KMS-11 (cell line): Measurements from ENCODE around the gene KCNC1.

ENCODE experiments used
- H2AFZ ChIP-seq: fragments of 200-600 bp; sonication (generic); 2 replicates; pipeline ENCODE4 v1.6.1; 2016; ENCODE audit warnings: antibody characterized with exemption, mixed run types, low read depth
- H3K27ac ChIP-seq: fragments of 200-600 bp; sonication (generic); 2 replicates; pipeline ENCODE4 v1.6.1; 2016; ENCODE audit warnings: mild to moderate bottlenecking, mixed run types
- H3K27me3 ChIP-seq: fragments of 200-600 bp; sonication (generic); 2 replicates; pipeline ENCODE4 v1.6.1; 2017; ENCODE audit warnings: mild to moderate bottlenecking, low read depth, mixed run types, moderate library complexity; ENCODE audit not compliant: insufficient read depth
- H3K36me3 ChIP-seq: fragments of 200-600 bp; sonication (generic); 2 replicates; pipeline ENCODE4 v1.6.1; 2017; ENCODE audit warnings: mild to moderate bottlenecking, mixed run types; ENCODE audit not compliant: insufficient read depth
- H3K4me1 ChIP-seq: fragments of 200-600 bp; sonication (generic); 2 replicates; pipeline ENCODE4 v1.6.1; 2016; ENCODE audit warnings: mild to moderate bottlenecking, low read depth, mixed run types; ENCODE audit not compliant: poor library complexity, severe bottlenecking
- H3K4me2 ChIP-seq: fragments of 200-600 bp; sonication (generic); 2 replicates; pipeline ENCODE4 v1.7.0; 2016; ENCODE audit warnings: mild to moderate bottlenecking, mixed run types
- H3K4me3 ChIP-seq: fragments of 200-600 bp; sonication (generic); IDR thresholded peaks from 2 replicates; pipeline ENCODE4 v1.6.1; 2017; ENCODE audit warnings: low read depth, low read length, mixed read lengths; ENCODE audit not compliant: insufficient read depth
- H3K79me2 ChIP-seq: fragments of 200-600 bp; sonication (generic); 2 replicates; pipeline ENCODE4 v1.6.1; 2016; ENCODE audit warnings: low read depth, mixed run types; ENCODE audit not compliant: insufficient read depth
- H3K9ac ChIP-seq: fragments of 200-600 bp; sonication (generic); 2 replicates; pipeline ENCODE4 v1.6.1; 2016; ENCODE audit warnings: mild to moderate bottlenecking, mixed run types
- H4K20me1 ChIP-seq: fragments of 200-600 bp; sonication (generic); 2 replicates; pipeline ENCODE4 v1.6.1; 2016; ENCODE audit warnings: mild to moderate bottlenecking, mixed run types; ENCODE audit not compliant: insufficient read depth
- CTCF ChIP-seq: fragments of 200-600 bp; sonication (generic); conservative IDR thresholded peaks from 2 replicates; pipeline ENCODE4 v1.6.1; 2017; ENCODE audit warnings: low read depth, mild to moderate bottlenecking, antibody characterized with exemption, low read length, moderate library complexity, mixed read lengths

KCNC1 gene

DNA sequence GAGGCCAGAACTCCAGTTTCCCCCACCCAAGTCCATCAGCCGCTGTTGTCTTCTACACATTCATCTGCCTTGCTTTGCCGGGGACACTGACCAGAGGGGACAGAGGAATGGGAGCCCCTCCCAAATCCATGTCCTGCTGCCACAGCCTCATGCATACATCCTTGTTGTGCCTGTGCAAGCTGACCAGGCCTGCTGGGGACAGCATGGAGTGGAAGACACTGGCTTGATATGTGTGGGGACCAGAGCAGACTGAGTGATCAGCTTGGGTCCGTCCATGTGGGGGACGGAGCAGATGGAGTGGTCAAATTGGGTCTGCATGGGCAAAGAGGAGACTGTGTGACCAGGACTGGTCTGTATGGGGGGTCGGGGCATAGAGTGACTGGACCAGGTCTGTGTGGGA, 43.8 kb downstream of the KCNC1 start:
- Histone ChIP-seq H3K36me3 (no peaks in the 10 kb centered on the region), H3K4me2 (no peak overlapping the region), H4K20me1 (no peaks in the 10 kb centered on the region), H3K9ac (no peak overlapping the region), H2AFZ (no peak overlapping the region), H3K4me3 (no peak overlapping the region), H3K4me1 (no peaks in the 10 kb centered on the region), H3K27me3 (no peaks in the 10 kb centered on the region), H3K27ac (no peak overlapping the region), H3K79me2 (no peaks in the 10 kb centered on the region)
- TF ChIP-seq CTCF, result no peak

GRCh38 chr11:17778956-17779860, 44.6 kb downstream of the KCNC1 start:
- H3K4me1 ChIP-seq, result no peaks in the 10 kb centered on the region
- H3K79me2 ChIP-seq, result no peaks in the 10 kb centered on the region
- H3K4me3 ChIP-seq, result no peak overlapping the region
- H3K4me2 ChIP-seq, result no peak overlapping the region
- H3K36me3 ChIP-seq, result no peaks in the 10 kb centered on the region
- no peak overlapping the region for H2AFZ ChIP-seq
- H4K20me1 ChIP-seq, result no peaks in the 10 kb centered on the region
- no peak overlapping the region for H3K9ac ChIP-seq
- H3K27me3 ChIP-seq, result no peaks in the 10 kb centered on the region
- H3K27ac ChIP-seq, result no peak overlapping the region
- TF ChIP-seq CTCF, result no peak

DNA sequence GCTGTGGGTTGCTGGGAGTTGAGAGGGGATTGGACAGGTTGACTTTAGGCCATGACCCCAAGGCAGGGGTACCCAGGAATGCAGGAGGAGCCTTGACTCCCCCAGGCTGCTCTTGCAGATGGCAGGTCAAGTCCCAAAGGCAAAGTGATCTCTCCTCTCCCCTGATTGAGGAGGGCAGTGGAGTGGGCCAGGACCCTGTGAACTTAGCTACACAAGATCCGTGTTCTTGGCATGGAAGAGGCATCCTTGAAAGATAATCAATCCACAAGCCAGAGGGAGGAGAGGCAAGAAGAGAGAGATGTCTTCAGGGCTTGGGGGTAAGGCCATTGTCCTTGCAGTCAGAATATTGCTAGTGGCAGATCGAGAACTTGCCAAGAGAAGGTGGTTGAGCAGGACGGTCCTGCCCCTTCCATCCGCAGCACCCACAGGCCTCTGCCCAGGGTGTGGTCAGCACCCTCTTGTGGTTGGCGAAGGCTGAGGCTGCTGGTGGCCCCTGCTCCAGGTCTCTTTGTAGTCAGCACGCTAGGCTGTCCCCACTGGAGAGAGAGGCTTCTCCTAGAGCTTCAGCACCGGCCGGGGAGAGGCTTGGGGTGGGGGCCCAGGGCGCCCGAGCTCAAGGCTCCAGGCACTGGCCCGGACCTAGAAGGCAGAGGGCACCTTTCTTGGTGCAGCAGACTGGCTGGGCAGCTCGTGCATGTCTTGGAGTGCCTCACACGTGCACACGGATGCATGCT, 45.4 kb downstream of the KCNC1 start:
- no peak for TF ChIP-seq CTCF
- no peak overlapping the region for H3K9ac ChIP-seq
- H3K4me1 ChIP-seq, result no peaks in the 10 kb centered on the region

DNA sequence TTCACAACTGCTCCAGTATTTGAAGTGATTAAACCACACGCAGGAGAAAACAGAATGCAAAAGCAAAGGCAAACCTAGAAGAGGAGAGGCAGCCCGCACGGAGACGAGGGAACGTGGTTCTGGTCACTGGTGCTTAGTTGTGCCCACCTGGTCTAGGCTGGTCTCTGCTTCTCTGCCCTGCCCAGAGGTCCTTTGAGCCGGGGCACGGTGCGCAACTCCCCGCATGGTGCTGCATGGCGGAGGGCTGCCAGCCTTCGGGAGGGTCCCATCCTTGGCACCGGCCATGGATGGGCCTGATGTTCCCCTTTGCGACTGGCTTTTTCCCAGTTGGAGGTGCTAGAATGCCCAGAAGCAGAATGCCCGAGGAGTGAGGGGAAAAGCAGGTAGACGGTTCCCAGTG, 46.1 kb downstream of the KCNC1 start:
- no peak overlapping the region for H3K4me2 ChIP-seq
- H3K27me3 ChIP-seq, result no peaks in the 10 kb centered on the region
- no peaks in the 10 kb centered on the region for H3K36me3 ChIP-seq
- no peak overlapping the region for H3K9ac ChIP-seq
- TF ChIP-seq CTCF, result no peak
- H4K20me1 ChIP-seq, result no peaks in the 10 kb centered on the region
- no peak overlapping the region for H3K4me3 ChIP-seq
- no peak overlapping the region for H2AFZ ChIP-seq
- H3K4me1 ChIP-seq, result no peaks in the 10 kb centered on the region
- no peak overlapping the region for H3K27ac ChIP-seq
- H3K79me2 ChIP-seq, result no peaks in the 10 kb centered on the region

More for the DNA sequence above, 45.4 kb downstream of the KCNC1 start:
- Histone ChIP-seq H3K27ac (no peak overlapping the region), H3K79me2 (no peaks in the 10 kb centered on the region), H3K36me3 (no peaks in the 10 kb centered on the region), H3K27me3 (no peaks in the 10 kb centered on the region), H2AFZ (no peak overlapping the region), H3K4me3 (no peak overlapping the region), H4K20me1 (no peaks in the 10 kb centered on the region), H3K4me2 (no peak overlapping the region)
